Gastrocnemius medialis (tissue), 4 donors: ENCODE results near the gene SMYD3.

Experiments used
- POLR2A ChIP-seq, 2 donors: fragments of 450-650 bp; IDR thresholded peaks; one replicate each; pipeline ENCODE4 v1.6.1; 2017; ENCODE audit warnings: antibody characterized with exemption in 2 of 2, mild to moderate bottlenecking in 2 of 2, moderate library complexity in 2 of 2
- TF ChIP-seq, protein P1 (sequence below), 5 experiments: fragments of 450-650 bp in 3 of 5; fragments of 200-600 bp in 2 of 5; sonication (generic) in 2 of 5; IDR thresholded peaks in 4 of 5; conservative IDR thresholded peaks in 1 of 5; 1 replicate in 4 of 5; 2 replicates in 1 of 5; pipeline ENCODE4 v1.5.1; 2016 to 2019; ENCODE audit warnings: antibody characterized with exemption in 5 of 5, mild to moderate bottlenecking in 3 of 5, moderate library complexity in 3 of 5

- TF ChIP-seq, protein P1, sequence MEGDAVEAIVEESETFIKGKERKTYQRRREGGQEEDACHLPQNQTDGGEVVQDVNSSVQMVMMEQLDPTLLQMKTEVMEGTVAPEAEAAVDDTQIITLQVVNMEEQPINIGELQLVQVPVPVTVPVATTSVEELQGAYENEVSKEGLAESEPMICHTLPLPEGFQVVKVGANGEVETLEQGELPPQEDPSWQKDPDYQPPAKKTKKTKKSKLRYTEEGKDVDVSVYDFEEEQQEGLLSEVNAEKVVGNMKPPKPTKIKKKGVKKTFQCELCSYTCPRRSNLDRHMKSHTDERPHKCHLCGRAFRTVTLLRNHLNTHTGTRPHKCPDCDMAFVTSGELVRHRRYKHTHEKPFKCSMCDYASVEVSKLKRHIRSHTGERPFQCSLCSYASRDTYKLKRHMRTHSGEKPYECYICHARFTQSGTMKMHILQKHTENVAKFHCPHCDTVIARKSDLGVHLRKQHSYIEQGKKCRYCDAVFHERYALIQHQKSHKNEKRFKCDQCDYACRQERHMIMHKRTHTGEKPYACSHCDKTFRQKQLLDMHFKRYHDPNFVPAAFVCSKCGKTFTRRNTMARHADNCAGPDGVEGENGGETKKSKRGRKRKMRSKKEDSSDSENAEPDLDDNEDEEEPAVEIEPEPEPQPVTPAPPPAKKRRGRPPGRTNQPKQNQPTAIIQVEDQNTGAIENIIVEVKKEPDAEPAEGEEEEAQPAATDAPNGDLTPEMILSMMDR (IDR thresholded peaks at IDR 0.05 in 4 of 5, conservative IDR thresholded peaks at IDR 0.05 in 1 of 5): no peak
- TF ChIP-seq POLR2A (IDR thresholded peaks at IDR 0.05): no peak
These were observed 296.3 kb downstream of the SMYD3 start for GRCh38 chr1:246210756-246211155.
